ENCODE results near the gene GSTA4. TPM values are rescaled to one million over a fixed set of nuclear protein-coding genes. Genes with fewer than 3 reads are reported as not detected.

Gene GSTA4
- total and polyA plus RNA-seq, 2 of the 8 experiments (the other 6 are each of a cell fraction or from before 2014, with no cell fraction given), result 13.9 to 21.6 TPM

- peaks cover 0 to 3% (median 1%) of the 10 kb centered on the region in 4 experiments; a peak in 3 of 7 replicates for H3K4me1 ChIP-seq (replicated peaks in 1 of 4; ENCODE audit: control insufficient read depth in 3 of 4, insufficient read depth in 4 of 4, low read length in 3 of 4)
- no peak overlapping the region for H3K18ac ChIP-seq (ENCODE audit: extremely low read depth, low read length)
- no peak for TF ChIP-seq POU5F1 (IDR thresholded peaks at IDR 0.05; ENCODE audit: low read depth, low read length)
- TF ChIP-seq BRCA1 (IDR thresholded peaks at IDR 0.05; ENCODE audit: low read depth, low read length), result no peak
- TF ChIP-seq RXRA (IDR thresholded peaks at IDR 0.05; ENCODE audit: insufficient read depth, low read depth, low read length), result no peak
- no peak for TF ChIP-seq SUZ12 (IDR thresholded peaks at IDR 0.05; ENCODE audit: low read length)
- no peak for TF ChIP-seq RFX5 (IDR thresholded peaks at IDR 0.05; ENCODE audit: borderline replicate concordance, low read depth, low read length)
- TF ChIP-seq SRF (IDR thresholded peaks at IDR 0.05; ENCODE audit: low read depth, low read length), result no peak
- TF ChIP-seq ATF3 (IDR thresholded peaks at IDR 0.05; ENCODE audit: insufficient read depth, low read depth, low read length), result no peak
- no peak for TF ChIP-seq GTF2F1 (IDR thresholded peaks at IDR 0.05; ENCODE audit: borderline replicate concordance, low read depth, low read length)
- TF ChIP-seq NRF1 (IDR thresholded peaks at IDR 0.05; ENCODE audit: low read depth, low read length), result no peak
- no peak for TF ChIP-seq EP300 (IDR thresholded peaks at IDR 0.05; ENCODE audit: borderline replicate concordance in 1 of 2, low read depth in 2 of 2, low read length in 2 of 2)
- TF ChIP-seq CHD1 (IDR thresholded peaks at IDR 0.05; ENCODE audit: low read depth, low read length), result no peak
- no peak for TF ChIP-seq CBX5 (IDR thresholded peaks at IDR 0.05; ENCODE audit: low read depth, low read length)
- TF ChIP-seq CHD2 (IDR thresholded peaks at IDR 0.05; ENCODE audit: low read length), result no peak
- no peak overlapping the region for H4K5ac ChIP-seq (ENCODE audit: insufficient read length, low read depth, low read length)
- no peaks in the 10 kb centered on the region; a peak in 1 of 8 replicates for H3K36me3 ChIP-seq (ENCODE audit: control insufficient read depth in 2 of 4, insufficient read depth in 4 of 4, low read length in 3 of 4)
- no peak overlapping the region for H2BK20ac ChIP-seq (ENCODE audit: low read length)
- no peak overlapping the region for H3K9ac ChIP-seq (replicated peaks in 1 of 4; ENCODE audit: extremely low read depth in 1 of 4, low read depth in 3 of 4, low read length in 3 of 4)
- no peak overlapping the region for H2BK12ac ChIP-seq (ENCODE audit: low read depth, low read length)
- ChIA-PET POLR2A (ENCODE audit: partially characterized antibody) (no interaction called here), CTCF (ENCODE audit: partially characterized antibody) (no interaction called here)
- H4K20me1 ChIP-seq (replicated peaks in 1 of 2; ENCODE audit: control insufficient read depth in 1 of 2, insufficient read depth in 2 of 2, low read length in 2 of 2), result no peaks in the 10 kb centered on the region
- no peaks in the 10 kb centered on the region for H3K79me1 ChIP-seq (ENCODE audit: low read depth, low read length)
- H2BK5ac ChIP-seq (ENCODE audit: low read depth, low read length), result no peak overlapping the region
- H3K23me2 ChIP-seq (ENCODE audit: low read depth, low read length), result no peaks in the 10 kb centered on the region
- H3K4me3 ChIP-seq (ENCODE audit: extremely low read depth in 1 of 4, insufficient read depth in 2 of 4, low read depth in 3 of 4, low read length in 4 of 4), result no peak overlapping the region
- H2AFZ ChIP-seq (ENCODE audit: low read length), result no peak overlapping the region
- no peaks in the 10 kb centered on the region for H3K9me3 ChIP-seq (ENCODE audit: insufficient read depth in 2 of 2, low read depth in 1 of 2, low read length in 1 of 2)
- no peak overlapping the region for H3K27ac ChIP-seq (ENCODE audit: low read depth, low read length)
- H3K23ac ChIP-seq (ENCODE audit: insufficient read length), result no peak overlapping the region
- H3K79me2 ChIP-seq (ENCODE audit: control insufficient read depth in 1 of 2, insufficient read depth in 2 of 2, low read length in 2 of 2), result no peaks in the 10 kb centered on the region
- no peak overlapping the region for H4K91ac ChIP-seq (replicated peaks; ENCODE audit: insufficient read length, low read length)
- H3K4me2 ChIP-seq (ENCODE audit: insufficient read depth in 1 of 2, low read depth in 2 of 2, low read length in 2 of 2), result no peak overlapping the region
- no peak overlapping the region for H2BK120ac ChIP-seq (replicated peaks; ENCODE audit: low read depth, low read length)
- no peak overlapping the region for H3K14ac ChIP-seq (ENCODE audit: insufficient read length)
- H2BK15ac ChIP-seq (ENCODE audit: low read length), result no peak overlapping the region
- H3K4ac ChIP-seq (replicated peaks; ENCODE audit: insufficient read length, low read depth, low read length), result no peak overlapping the region
- H4K8ac ChIP-seq (ENCODE audit: extremely low read depth, insufficient read depth, low read length), result no peak overlapping the region
- H3K27me3 ChIP-seq (replicated peaks in 1 of 4; ENCODE audit: control insufficient read depth in 3 of 4, extremely low read depth in 1 of 4, insufficient read depth in 3 of 4, low read length in 3 of 4), result no peaks in the 10 kb centered on the region
- no peak overlapping the region for H3K56ac ChIP-seq (replicated peaks; ENCODE audit: insufficient read length, low read depth, low read length)
- FAIRE-seq (no peak), DNase-seq (ENCODE audit: low read depth in 1 of 2, low spot score in 2 of 2) (no peak)
- no peak overlapping the region for H2AK5ac ChIP-seq (ENCODE audit: low read depth, low read length)
Observed at GRCh38 chr6:52972989-52973388, 22.1 kb downstream of the GSTA4 start.

Measured in H1 (cell line).